GM23338 (cell line): ENCODE results near the gene TMEM14B. TPM values are rescaled to one million over a fixed set of nuclear protein-coding genes. Genes with fewer than 3 reads are reported as not detected.

ENCODE experiments used
- ATAC-seq: fragments of 200-7000 bp; cut with Tn5 transposase; 3 replicates; pipeline ENCODE4 v1.9.1; 2020
- DNase-seq: peaks from one replicate; pipeline ENCODE4 v3.0.0-alpha.2; 2015; ENCODE audit warnings: low spot score
- H2AFZ ChIP-seq: fragments of 200-600 bp; sonication (generic); 2 replicates; pipeline ENCODE4 v1.8.0; 2016; ENCODE audit warnings: antibody characterized with exemption, mild to moderate bottlenecking, moderate library complexity
- H3F3A ChIP-seq: fragments of 200-600 bp; sonication (generic); replicated peaks from 2 replicates; pipeline ENCODE4 v1.8.0; 2017; ENCODE audit warnings: antibody characterized with exemption, mixed run types, low read depth
- H3K27ac ChIP-seq: fragments of 200-600 bp; sonication (generic); 2 replicates; pipeline ENCODE4 v1.6.1; 2016; ENCODE audit warnings: low read depth
- H3K27me3 ChIP-seq: fragments of 200-600 bp; sonication (generic); 2 replicates; pipeline ENCODE4 v1.8.0; 2016; ENCODE audit warnings: mild to moderate bottlenecking, mixed run types, moderate library complexity; ENCODE audit not compliant: insufficient read depth
- H3K36me3 ChIP-seq: fragments of 200-600 bp; sonication (generic); 2 replicates; pipeline ENCODE4 v1.8.0; 2016; ENCODE audit warnings: mild to moderate bottlenecking; ENCODE audit not compliant: insufficient read depth
- H3K4me1 ChIP-seq: fragments of 200-600 bp; sonication (generic); 2 replicates; pipeline ENCODE4 v1.8.0; 2016; ENCODE audit warnings: mild to moderate bottlenecking, moderate library complexity; ENCODE audit not compliant: insufficient read depth
- H3K4me2 ChIP-seq: fragments of 200-600 bp; sonication (generic); 2 replicates; pipeline ENCODE4 v1.7.1; 2017; ENCODE audit warnings: mixed run types
- H3K4me3 ChIP-seq: fragments of 200-600 bp; sonication (generic); 2 replicates; pipeline ENCODE4 v1.6.1; 2016; ENCODE audit warnings: mixed run types
- H3K79me2 ChIP-seq: fragments of 200-600 bp; sonication (generic); replicated peaks from 2 replicates; pipeline ENCODE4 v1.8.0; 2017; ENCODE audit warnings: mild to moderate bottlenecking; ENCODE audit not compliant: insufficient read depth
- H3K9me2 ChIP-seq: fragments of 200-600 bp; sonication (generic); 2 replicates; pipeline ENCODE4 v1.8.0; 2017; ENCODE audit not compliant: insufficient read depth
- H4K20me1 ChIP-seq: fragments of 200-600 bp; sonication (generic); replicated peaks from 2 replicates; pipeline ENCODE4 v1.8.0; 2017; ENCODE audit warnings: mild to moderate bottlenecking; ENCODE audit not compliant: insufficient read depth
- H3K27ac Mint-ChIP-seq: 2 replicates; pipeline ENCODE4 v1.8.0; 2020; ENCODE audit warnings: inconsistent platforms, mild to moderate bottlenecking, moderate library complexity, mixed read lengths
- H3K27me3 Mint-ChIP-seq: 3 replicates; pipeline ENCODE4 v1.8.0; 2022; ENCODE audit warnings: low read depth, mild to moderate bottlenecking, moderate library complexity, mixed read lengths, inconsistent platforms; ENCODE audit not compliant: insufficient read depth, poor library complexity
- H3K36me3 Mint-ChIP-seq: 3 replicates; pipeline ENCODE4 v1.8.0; 2021; ENCODE audit warnings: low read depth, mild to moderate bottlenecking, inconsistent platforms, moderate library complexity, mixed read lengths
- H3K4me1 Mint-ChIP-seq: 3 replicates; pipeline ENCODE4 v1.8.0; 2020; ENCODE audit warnings: mild to moderate bottlenecking, inconsistent platforms, mixed read lengths
- H3K4me3 Mint-ChIP-seq: 3 replicates; pipeline ENCODE4 v1.8.0; 2021; ENCODE audit warnings: moderate library complexity, mild to moderate bottlenecking, inconsistent platforms, mixed read lengths
- H3K9me3 Mint-ChIP-seq: 3 replicates; pipeline ENCODE4 v1.8.0; 2020; ENCODE audit warnings: moderate library complexity, mild to moderate bottlenecking, inconsistent platforms, mixed read lengths
- CREB1 ChIP-seq: fragments of 250-450 bp; sonication (Bioruptor Pico); IDR thresholded peaks from 2 replicates; pipeline ENCODE4 v1.5.0; 2020; ENCODE audit warnings: low read depth, mild to moderate bottlenecking, moderate library complexity
- POLR2AphosphoS5 ChIP-seq: IDR thresholded peaks from 2 replicates; pipeline ENCODE4 v1.6.1; 2016; ENCODE audit warnings: antibody characterized with exemption, low read depth
- REST ChIP-seq: IDR thresholded peaks from one replicate; pipeline ENCODE4 v1.6.1; 2018; ENCODE audit warnings: antibody characterized with exemption; ENCODE audit not compliant: unreplicated experiment
- STAT1 ChIP-seq: IDR thresholded peaks from one replicate; pipeline ENCODE4 v1.6.1; 2016; ENCODE audit warnings: antibody characterized with exemption; ENCODE audit not compliant: unreplicated experiment
- ZNF462 ChIP-seq: fragments of 250-450 bp; sonication (Bioruptor Pico); IDR thresholded peaks from 2 replicates; pipeline ENCODE4 v1.5.0; 2020; ENCODE audit warnings: mild to moderate bottlenecking, moderate library complexity
- long read RNA-seq: library from polyadenylated mRNA; unstranded; transcript quantifications from one replicate; pipeline ENCODE4 v2.0.0, GENCODE V29; 2020; ENCODE audit not compliant: unreplicated experiment
- polyA plus RNA-seq: library from polyadenylated mRNA; unstranded; fragments of >200 nt; fragmentation: Nextera tagmentation; extraction: Ambion mirVana; gene quantifications from 2 replicates; pipeline ENCODE4 v1.2.1, GENCODE V29; 2016
- total RNA-seq: library from RNA; depleted of rRNA; stranded (reverse); fragments of >200 nt; shearing (Covaris generic); gene quantifications from 2 replicates; pipeline ENCODE4 v1.2.3, GENCODE V29; 2014; rRNA removed
- TF ChIP-seq, protein P1 (sequence below), 2 experiments: fragments of 200-600 bp in 1 of 2; sonication (generic) in 1 of 2; conservative IDR thresholded peaks; 2 replicates each; pipeline versions ENCODE4 v1.5.1 to v1.6.1; 2016 to 2017; ENCODE audit warnings: antibody characterized with exemption in 2 of 2, low read depth in 2 of 2, mild to moderate bottlenecking in 2 of 2, moderate library complexity in 1 of 2

TMEM14B gene
- total RNA-seq (104 and 111 TPM in 2 replicates), polyA plus RNA-seq (210 TPM in 2 replicates)
- long read RNA-seq, transcript TMEM14B-208 (6 exons, 1,224 nt): minor isoform, 8 of 91 reads
- long read RNA-seq, transcript TMEM14B-202 (6 exons, 975 nt): major isoform, 56 of 91 reads
- long read RNA-seq, partial matches to known transcripts: 1 of 91 reads
- long read RNA-seq, other reads (novel, unspliced or antisense): 22 of 91 reads

DNA sequence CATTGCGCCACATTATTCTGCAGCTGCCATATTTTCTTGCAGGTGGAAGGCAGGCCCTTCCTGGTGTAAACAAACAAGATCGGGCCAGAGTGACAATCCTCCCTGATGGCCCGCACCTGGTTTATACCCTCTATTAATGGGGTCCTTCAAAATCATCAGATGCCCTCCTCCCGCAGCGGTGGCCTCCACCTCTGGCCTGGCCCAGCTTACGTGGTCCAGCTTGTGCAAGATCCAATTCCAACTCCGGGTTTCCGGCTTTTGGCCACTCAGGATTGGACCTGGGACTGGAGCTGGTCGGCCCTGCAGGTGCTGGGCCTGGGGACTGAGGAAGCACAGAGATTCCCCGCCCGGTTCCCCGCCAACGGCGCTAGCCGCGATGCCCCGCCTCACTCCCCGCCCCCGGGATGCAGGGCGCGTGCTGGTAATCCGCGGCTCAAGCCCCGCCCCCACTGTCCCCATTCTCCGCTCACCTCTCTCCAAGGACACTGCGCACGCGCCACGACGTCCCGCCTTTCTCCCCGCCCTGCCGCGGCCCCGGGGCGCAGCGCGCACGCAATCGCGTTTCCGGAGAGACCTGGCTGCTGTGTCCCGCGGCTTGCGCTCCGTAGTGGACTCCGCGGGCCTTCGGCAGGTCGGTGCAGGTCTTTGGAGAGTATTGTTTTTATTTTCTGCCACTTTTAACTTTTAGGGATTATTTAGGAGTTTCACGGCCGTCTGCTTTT lies at the start of gene TMEM14B:
Gene TMEM14B, plus strand, starts transcription at position 555 of the 722 bp plus-strand sequence. CDS start 1,441 bp downstream, outside the sequence.
- Mint-ChIP-seq H3K9me3 (no peaks in the 10 kb centered on the region), H3K36me3 (peaks cover 25% of the 10 kb centered on the region), H3K27me3 (peaks cover 5% of the 10 kb centered on the region), H3K4me3 (peak within 1 kb of the TSS; percentile 96), H3K4me1 (peaks cover 32% of the 10 kb centered on the region), H3K27ac (peak within 1 kb of the TSS; percentile 97)
- ATAC-seq: peak; percentile 98
- peaks cover 10% of the 10 kb centered on the region; the same call in 1 of the 2 replicates for H3K36me3 ChIP-seq
- TF ChIP-seq POLR2AphosphoS5: peak; percentile 98
- TF ChIP-seq, protein P1, sequence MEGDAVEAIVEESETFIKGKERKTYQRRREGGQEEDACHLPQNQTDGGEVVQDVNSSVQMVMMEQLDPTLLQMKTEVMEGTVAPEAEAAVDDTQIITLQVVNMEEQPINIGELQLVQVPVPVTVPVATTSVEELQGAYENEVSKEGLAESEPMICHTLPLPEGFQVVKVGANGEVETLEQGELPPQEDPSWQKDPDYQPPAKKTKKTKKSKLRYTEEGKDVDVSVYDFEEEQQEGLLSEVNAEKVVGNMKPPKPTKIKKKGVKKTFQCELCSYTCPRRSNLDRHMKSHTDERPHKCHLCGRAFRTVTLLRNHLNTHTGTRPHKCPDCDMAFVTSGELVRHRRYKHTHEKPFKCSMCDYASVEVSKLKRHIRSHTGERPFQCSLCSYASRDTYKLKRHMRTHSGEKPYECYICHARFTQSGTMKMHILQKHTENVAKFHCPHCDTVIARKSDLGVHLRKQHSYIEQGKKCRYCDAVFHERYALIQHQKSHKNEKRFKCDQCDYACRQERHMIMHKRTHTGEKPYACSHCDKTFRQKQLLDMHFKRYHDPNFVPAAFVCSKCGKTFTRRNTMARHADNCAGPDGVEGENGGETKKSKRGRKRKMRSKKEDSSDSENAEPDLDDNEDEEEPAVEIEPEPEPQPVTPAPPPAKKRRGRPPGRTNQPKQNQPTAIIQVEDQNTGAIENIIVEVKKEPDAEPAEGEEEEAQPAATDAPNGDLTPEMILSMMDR (conservative IDR thresholded peaks at IDR 0.05; ENCODE audit: low read depth in 2 of 2): no peak
- peak; percentile 56 for TF ChIP-seq CREB1 (CRISPR knock-in tag)
- peaks cover 8% of the 10 kb centered on the region; the same call in 1 of the 2 replicates for H4K20me1 ChIP-seq
- H3K4me1 ChIP-seq: peaks cover 38% of the 10 kb centered on the region
- H3K4me2 ChIP-seq: peak within 1 kb of the TSS; percentile 98
- H2AFZ ChIP-seq: peak within 1 kb of the TSS; percentile 95
- DNase-seq: peak; percentile 99
- peak within 1 kb of the TSS; percentile 100 for H3K4me3 ChIP-seq
- peaks cover 14% of the 10 kb centered on the region for H3F3A ChIP-seq
- peak within 1 kb of the TSS; percentile 96 for H3K27ac ChIP-seq
- no peaks in the 10 kb centered on the region for H3K27me3 ChIP-seq
- peaks cover 48% of the 10 kb centered on the region for H3K79me2 ChIP-seq
- no peaks in the 10 kb centered on the region for H3K9me2 ChIP-seq

DNA sequence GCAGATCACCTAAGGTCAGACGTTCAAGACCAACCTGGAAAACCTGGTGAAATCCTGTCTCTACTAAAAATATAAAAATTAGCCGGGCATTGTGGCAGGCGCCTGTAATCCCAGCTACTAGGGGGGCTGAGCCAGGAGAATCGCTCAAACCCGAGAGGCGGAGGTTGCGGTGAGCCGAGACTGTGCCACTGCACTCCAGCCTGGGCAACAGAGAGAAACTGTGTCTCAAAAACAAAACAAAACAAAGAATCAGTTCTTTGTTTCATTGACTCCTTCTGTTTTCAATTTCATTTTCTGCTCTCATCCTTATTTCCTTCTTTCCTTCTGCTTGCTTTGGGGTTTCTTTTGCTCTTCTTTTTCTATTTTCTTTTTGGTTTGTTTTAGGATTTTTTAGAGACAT lies 33.6 kb upstream of the TMEM14B start:
- Histone ChIP-seq H3F3A (0 out of 2 replicates have a peak, but pooled peaks cover 7% of the 10 kb centered on the region), H2AFZ (no peak overlapping the region), H3K27me3 (no peaks in the 10 kb centered on the region), H3K4me2 (no peak overlapping the region), H4K20me1 (no peaks in the 10 kb centered on the region), H3K4me1 (no peaks in the 10 kb centered on the region), H3K9me2 (no peaks in the 10 kb centered on the region), H3K79me2 (no peaks in the 10 kb centered on the region), H3K27ac (peak overlapping the region; percentile 56; the same call in 1 of the 2 replicates), H3K36me3 (peaks cover 15% of the 10 kb centered on the region), H3K4me3 (no peak overlapping the region)
- Mint-ChIP-seq H3K4me3 (no peak overlapping the region), H3K9me3 (peaks cover 14% of the 10 kb centered on the region), H3K4me1 (no peaks in the 10 kb centered on the region), H3K36me3 (peaks cover 31% of the 10 kb centered on the region; the same call in 2 of the 3 replicates), H3K27ac (no peak overlapping the region; the same call in 1 of the 2 replicates), H3K27me3 (peaks cover 2% of the 10 kb centered on the region)
- ATAC-seq (no peak), DNase-seq (no peak)
- no peak for TF ChIP-seq STAT1
- no peak for TF ChIP-seq ZNF462 (CRISPR knock-in tag)
- no peak for TF ChIP-seq CREB1 (CRISPR knock-in tag)
- no peak for TF ChIP-seq REST
